Calu3 (cell line): ENCODE measurements around the gene NLGN1. TPM values are rescaled to one million over a fixed set of nuclear protein-coding genes. Genes with fewer than 3 reads are reported as not detected.

Source experiments
- BruUV-seq: library from RNA; stranded (reverse); fragments of 400-500 nt; replicated peaks from 2 replicates; lab custom pipeline; 2021; lab: Mats Ljungman, UMichigan
- CTCF ChIA-PET: fragments of 300-600 bp; sonication (Branson Sonifier 250); formaldehyde crosslinking; loops from one replicate; lab custom pipeline; 2022; ENCODE audit warnings: antibody characterized with exemption; lab: Charles Lee
- DNase-seq: peaks from one replicate; pipeline ENCODE4 v3.0.0; 2022
- H3K27ac Mint-ChIP-seq: one replicate; pipeline ENCODE4 v1.8.0; 2022; ENCODE audit warnings: mixed read lengths; ENCODE audit not compliant: unreplicated experiment
- H3K27me3 Mint-ChIP-seq: one replicate; pipeline ENCODE4 v1.8.0; 2022; ENCODE audit warnings: mixed read lengths; ENCODE audit not compliant: unreplicated experiment
- H3K36me3 Mint-ChIP-seq: one replicate; pipeline ENCODE4 v1.8.0; 2022; ENCODE audit warnings: mild to moderate bottlenecking, moderate library complexity, mixed read lengths; ENCODE audit not compliant: insufficient read depth, unreplicated experiment
- H3K4me1 Mint-ChIP-seq: one replicate; pipeline ENCODE4 v1.8.0; 2022; ENCODE audit warnings: mild to moderate bottlenecking, low read depth, mixed read lengths; ENCODE audit not compliant: unreplicated experiment
- H3K4me3 Mint-ChIP-seq: one replicate; pipeline ENCODE4 v1.8.0; 2022; ENCODE audit warnings: mild to moderate bottlenecking, low read depth, moderate library complexity, mixed read lengths; ENCODE audit not compliant: unreplicated experiment
- H3K9me3 Mint-ChIP-seq: one replicate; pipeline ENCODE4 v1.8.0; 2022; ENCODE audit warnings: low read depth, mixed read lengths; ENCODE audit not compliant: unreplicated experiment
- CTCF ChIP-seq: fragments of 200-600 bp; IDR thresholded peaks from one replicate; pipeline ENCODE4 v1.8.0; 2022; ENCODE audit warnings: antibody characterized with exemption; ENCODE audit not compliant: unreplicated experiment
- intact Hi-C: fragments of 100-400 bp; cut with micrococcal nuclease; formaldehyde crosslinking; loops from one replicate; pipeline ENCODE4 v1.10.0; 2022; ENCODE audit not compliant: unreplicated experiment
- total RNA-seq: library from RNA; stranded (reverse); gene quantifications from 2 replicates; pipeline ENCODE4 v1.2.3, GENCODE V29; 2022

Gene NLGN1
- total RNA-seq, 1 experiment from 2014 or later: 2.6 TPM

DNA sequence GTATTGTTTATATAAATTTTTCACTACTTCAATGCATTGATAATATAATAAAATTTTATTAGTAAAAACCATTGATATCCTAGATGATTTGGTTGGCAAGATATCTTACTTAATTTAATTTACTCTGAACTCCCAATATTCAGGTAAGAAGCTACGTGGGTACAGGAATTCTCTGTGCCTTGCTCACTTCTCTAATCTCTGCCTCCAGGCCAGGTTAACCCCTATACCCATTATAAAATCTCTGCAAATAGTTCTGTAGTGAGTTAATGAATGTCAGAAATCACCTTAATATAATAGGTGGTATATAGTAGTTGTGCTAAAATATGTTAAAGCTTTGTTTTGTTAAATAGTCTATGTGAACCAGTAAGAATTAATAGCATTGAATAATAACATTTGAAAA lies 465.2 kb downstream of the NLGN1 start:
- CTCF ChIA-PET: interaction anchor here (0.9 kb wide), 1 partner anchor 9 kb away, joined by 3 read pairs; no protein-coding TSS in a partner anchor
- TF ChIP-seq CTCF: no peak
- no peaks in the 10 kb centered on the region for H3K36me3 Mint-ChIP-seq
- no peaks in the 10 kb centered on the region for H3K27me3 Mint-ChIP-seq
- H3K4me3 Mint-ChIP-seq: no peak overlapping the region
- H3K27ac Mint-ChIP-seq: no peak overlapping the region
- no peaks in the 10 kb centered on the region for H3K4me1 Mint-ChIP-seq
- no peaks in the 10 kb centered on the region for H3K9me3 Mint-ChIP-seq
- BruUV-seq: no TSS peak
- DNase-seq: no peak
- intact Hi-C loops: no loop called here

DNA sequence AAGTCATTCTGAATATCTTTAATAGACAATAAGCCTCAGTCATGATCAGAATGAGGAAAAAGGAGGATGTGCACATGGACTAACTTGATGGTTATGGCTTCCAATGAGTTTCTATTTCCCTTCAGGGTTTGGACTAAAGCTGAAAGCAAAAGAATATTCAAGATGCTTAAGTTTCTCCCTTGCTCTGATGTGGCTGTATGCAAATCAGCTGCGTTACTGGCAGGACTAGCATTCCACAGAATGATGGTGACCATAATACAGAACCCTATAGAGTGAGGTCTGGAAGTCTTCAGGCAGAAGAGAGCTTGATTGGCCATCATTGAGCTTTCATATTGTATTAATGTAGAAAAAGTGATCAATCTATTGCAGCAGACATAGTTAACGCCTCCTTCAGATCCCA lies 466.0 kb downstream of the NLGN1 start:
- no TSS peak for BruUV-seq
- TF ChIP-seq CTCF: no peak
- Mint-ChIP-seq H3K27me3 (no peaks in the 10 kb centered on the region), H3K4me1 (no peaks in the 10 kb centered on the region), H3K27ac (no peak overlapping the region), H3K4me3 (no peak overlapping the region), H3K9me3 (no peaks in the 10 kb centered on the region), H3K36me3 (no peaks in the 10 kb centered on the region)
- intact Hi-C loops: no loop called here
- CTCF ChIA-PET: interaction anchor here (0.6 kb wide), 1 partner anchor 145 kb away, joined by 3 read pairs; no protein-coding TSS in a partner anchor
- DNase-seq: no peak

- H3K4me1 Mint-ChIP-seq: no peaks in the 10 kb centered on the region
- intact Hi-C loops: loop anchor here (5.0 kb wide), 1 partner anchor 796 kb away; no protein-coding TSS in a partner anchor
- H3K36me3 Mint-ChIP-seq: no peaks in the 10 kb centered on the region
- no peak overlapping the region for H3K4me3 Mint-ChIP-seq
- DNase-seq: no peak
- no peaks in the 10 kb centered on the region for H3K9me3 Mint-ChIP-seq
- H3K27ac Mint-ChIP-seq: no peak overlapping the region
- BruUV-seq: no TSS peak
- TF ChIP-seq CTCF: no peak
- CTCF ChIA-PET: no interaction called here
- no peaks in the 10 kb centered on the region for H3K27me3 Mint-ChIP-seq
These were observed 468.5 kb downstream of the NLGN1 start for GRCh38 chr3:173865900-173866498.

GRCh38 chr3:173869766-173870165 lies 472.2 kb downstream of the NLGN1 start:
- TF ChIP-seq CTCF: no peak
- Mint-ChIP-seq H3K36me3 (no peaks in the 10 kb centered on the region), H3K27ac (no peak overlapping the region)

More at GRCh38 chr3:173869766-173870165, 472.2 kb downstream of the NLGN1 start:
- no peak overlapping the region for H3K4me3 Mint-ChIP-seq
- CTCF ChIA-PET: no interaction called here
- no peaks in the 10 kb centered on the region for H3K9me3 Mint-ChIP-seq
- no peaks in the 10 kb centered on the region for H3K4me1 Mint-ChIP-seq
- DNase-seq: no peak
- intact Hi-C loops: loop anchor here (5.0 kb wide), 1 partner anchor 793 kb away; no protein-coding TSS in a partner anchor
- no peaks in the 10 kb centered on the region for H3K27me3 Mint-ChIP-seq
- no TSS peak for BruUV-seq
